Activated CD4-positive, alpha-beta T cell treated with anti-CD3 and anti-CD28 coated beads, Interleukin-2, amount 50 U/mL, for 24 hours (primary cell): ENCODE results near the gene KDM8.
A peak's percentile ranks its signal among the peaks of the same experiment; 100 is the strongest.

Experiments used
- DNase-seq, 2 donors: peaks; one replicate each; pipeline ENCODE4 v3.0.0-alpha.2; 2020; ENCODE audit warnings: low read depth in 1 of 2, low spot score in 1 of 2

KDM8 gene

GRCh38 chr16:27267037-27267677 is 63.8 kb downstream of the KDM8 start:
- no peak for DNase-seq

DNA sequence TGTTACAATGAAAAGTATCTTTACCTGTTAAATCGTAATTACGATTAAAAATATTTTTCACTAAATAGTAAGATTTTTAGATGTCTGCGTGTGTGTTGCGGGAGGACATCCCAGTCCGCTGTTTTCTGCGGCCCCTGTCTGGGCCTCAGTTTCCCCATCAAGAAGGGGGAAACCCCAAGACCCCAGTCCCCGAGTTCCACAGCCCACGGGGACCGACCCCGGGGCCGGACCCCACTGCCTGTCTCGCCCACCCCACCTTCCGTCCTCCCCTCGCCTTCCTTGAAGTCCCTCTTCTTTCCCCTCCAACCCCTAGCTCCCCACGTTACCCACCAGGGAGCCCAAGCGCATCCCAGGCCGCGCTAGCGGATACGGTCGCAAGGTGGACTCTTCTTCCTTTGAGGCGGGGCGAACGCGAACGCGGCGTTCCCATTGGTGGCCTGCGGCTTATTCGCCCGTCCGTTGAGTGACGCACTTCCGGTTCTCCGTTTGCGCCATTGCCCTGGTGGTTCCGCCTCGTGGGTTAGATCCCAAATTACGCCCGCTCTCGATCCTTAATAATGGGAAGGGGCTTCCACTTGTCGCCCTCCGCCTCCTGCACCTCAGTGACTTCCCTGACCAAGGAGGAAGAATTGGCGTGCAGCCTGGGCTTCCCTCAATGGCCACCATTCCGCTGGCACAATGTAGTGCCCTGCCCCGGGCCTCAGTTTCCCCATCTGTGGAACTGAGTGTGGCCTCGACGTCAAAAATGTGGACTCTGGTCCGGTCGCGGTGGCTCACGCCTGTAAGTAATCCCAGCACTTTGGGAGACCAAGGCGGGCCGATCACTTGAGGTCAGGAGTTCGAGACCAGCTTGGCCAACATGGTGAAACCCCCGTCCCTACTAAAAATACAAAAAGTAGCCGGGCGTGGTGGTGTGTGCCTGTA is 65.3 kb downstream of the KDM8 start, which contains the start of gene NSMCE1:
TSS of gene NSMCE1 (minus strand) at position 397 of the 924 bp plus-strand sequence. CDS start 11,202 bp downstream, outside the sequence.
- DNase-seq: peak; percentile 89 to 96

DNA sequence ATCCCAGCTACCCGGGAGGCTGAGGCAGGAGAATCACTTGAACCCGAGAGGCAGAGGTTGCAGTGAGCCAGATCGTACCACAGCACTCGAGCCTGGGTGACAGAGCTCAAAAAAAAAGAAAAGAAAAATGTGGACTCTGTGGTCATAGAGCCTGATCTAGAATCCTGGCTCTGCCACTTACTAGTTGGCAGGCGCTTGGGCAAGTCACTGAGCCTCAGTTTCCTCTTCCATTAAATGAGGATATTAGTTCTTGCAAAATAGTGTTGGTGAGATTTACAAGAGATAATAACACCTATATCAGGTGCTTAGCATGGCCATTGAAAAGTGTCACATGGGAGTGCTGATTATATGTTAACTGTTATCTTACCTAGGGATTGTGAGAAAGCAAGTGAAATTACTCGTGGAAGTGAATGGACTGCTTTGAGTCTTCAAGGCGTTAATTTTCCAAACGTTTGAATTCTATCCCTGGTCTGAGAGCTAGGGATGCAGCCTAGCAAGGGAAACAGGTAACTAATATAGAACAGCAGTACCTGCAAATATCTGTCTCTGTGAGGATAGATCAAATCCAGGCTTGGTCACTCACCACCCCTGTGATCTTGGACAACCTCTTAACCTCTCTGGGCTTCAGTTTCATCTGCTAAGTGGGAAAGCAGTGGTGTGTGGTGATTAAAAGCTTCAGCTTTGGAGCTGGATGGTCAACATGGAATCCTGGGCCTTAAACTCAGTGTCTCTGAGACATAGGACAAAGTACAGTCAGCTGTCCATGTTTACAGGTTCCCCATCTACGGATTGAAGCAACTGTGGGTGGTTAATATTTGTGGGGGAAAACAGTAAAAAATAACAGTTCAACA is 66.2 kb downstream of the KDM8 start:
- DNase-seq: no peak

DNA sequence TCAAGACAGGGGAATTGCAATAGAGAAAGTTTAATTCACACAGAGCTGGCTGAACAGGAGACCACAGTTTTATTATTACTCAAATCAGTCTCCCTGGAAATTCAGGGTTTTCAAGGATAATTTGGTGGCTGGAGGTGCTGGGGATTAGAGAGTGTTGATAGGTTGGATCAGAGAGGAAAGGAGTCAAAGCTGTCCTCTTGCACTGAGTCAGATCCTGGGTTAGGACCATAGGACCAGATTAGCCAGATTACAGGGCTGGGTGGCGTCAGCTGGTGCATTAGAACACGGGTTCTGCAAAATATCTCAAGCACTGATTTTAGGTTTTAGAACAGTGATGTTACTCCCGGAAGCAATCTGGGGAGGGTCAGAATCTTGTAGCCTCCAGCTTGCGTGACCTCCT is 67.0 kb downstream of the KDM8 start:
- DNase-seq: no peak
